ENCODE measurements around the gene SPI1. TPM values are rescaled to one million over a fixed set of nuclear protein-coding genes. Genes with fewer than 3 reads are reported as not detected.
"Not testable (repeated sequence)": the region's sequence is repeated elsewhere in the genome, so short reads cannot be mapped to it uniquely, and the experiment has no call there.

SPI1 gene
- total RNA-seq, 1 donor from 2014 or later = not detected

GRCh38 chr11:47318166-47318565 lies 60.2 kb downstream of the SPI1 start:
- no peaks in the 10 kb centered on the region for H3K27me3 Mint-ChIP-seq (ENCODE audit: low read depth)
- H3K27ac Mint-ChIP-seq (ENCODE audit: unreplicated experiment) = no peak overlapping the region
- no peak overlapping the region for H3K4me3 Mint-ChIP-seq
- TF ChIP-seq, protein P1, sequence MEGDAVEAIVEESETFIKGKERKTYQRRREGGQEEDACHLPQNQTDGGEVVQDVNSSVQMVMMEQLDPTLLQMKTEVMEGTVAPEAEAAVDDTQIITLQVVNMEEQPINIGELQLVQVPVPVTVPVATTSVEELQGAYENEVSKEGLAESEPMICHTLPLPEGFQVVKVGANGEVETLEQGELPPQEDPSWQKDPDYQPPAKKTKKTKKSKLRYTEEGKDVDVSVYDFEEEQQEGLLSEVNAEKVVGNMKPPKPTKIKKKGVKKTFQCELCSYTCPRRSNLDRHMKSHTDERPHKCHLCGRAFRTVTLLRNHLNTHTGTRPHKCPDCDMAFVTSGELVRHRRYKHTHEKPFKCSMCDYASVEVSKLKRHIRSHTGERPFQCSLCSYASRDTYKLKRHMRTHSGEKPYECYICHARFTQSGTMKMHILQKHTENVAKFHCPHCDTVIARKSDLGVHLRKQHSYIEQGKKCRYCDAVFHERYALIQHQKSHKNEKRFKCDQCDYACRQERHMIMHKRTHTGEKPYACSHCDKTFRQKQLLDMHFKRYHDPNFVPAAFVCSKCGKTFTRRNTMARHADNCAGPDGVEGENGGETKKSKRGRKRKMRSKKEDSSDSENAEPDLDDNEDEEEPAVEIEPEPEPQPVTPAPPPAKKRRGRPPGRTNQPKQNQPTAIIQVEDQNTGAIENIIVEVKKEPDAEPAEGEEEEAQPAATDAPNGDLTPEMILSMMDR (conservative IDR thresholded peaks at IDR 0.05) = no peak
- no peaks in the 10 kb centered on the region for H3K9me3 Mint-ChIP-seq
- DNase-seq (ENCODE audit: low read depth, low spot score) = no peak
- H3K36me3 Mint-ChIP-seq (ENCODE audit: low read depth) = peaks cover 8% of the 10 kb centered on the region
- no peaks in the 10 kb centered on the region for H3K4me1 Mint-ChIP-seq

DNA sequence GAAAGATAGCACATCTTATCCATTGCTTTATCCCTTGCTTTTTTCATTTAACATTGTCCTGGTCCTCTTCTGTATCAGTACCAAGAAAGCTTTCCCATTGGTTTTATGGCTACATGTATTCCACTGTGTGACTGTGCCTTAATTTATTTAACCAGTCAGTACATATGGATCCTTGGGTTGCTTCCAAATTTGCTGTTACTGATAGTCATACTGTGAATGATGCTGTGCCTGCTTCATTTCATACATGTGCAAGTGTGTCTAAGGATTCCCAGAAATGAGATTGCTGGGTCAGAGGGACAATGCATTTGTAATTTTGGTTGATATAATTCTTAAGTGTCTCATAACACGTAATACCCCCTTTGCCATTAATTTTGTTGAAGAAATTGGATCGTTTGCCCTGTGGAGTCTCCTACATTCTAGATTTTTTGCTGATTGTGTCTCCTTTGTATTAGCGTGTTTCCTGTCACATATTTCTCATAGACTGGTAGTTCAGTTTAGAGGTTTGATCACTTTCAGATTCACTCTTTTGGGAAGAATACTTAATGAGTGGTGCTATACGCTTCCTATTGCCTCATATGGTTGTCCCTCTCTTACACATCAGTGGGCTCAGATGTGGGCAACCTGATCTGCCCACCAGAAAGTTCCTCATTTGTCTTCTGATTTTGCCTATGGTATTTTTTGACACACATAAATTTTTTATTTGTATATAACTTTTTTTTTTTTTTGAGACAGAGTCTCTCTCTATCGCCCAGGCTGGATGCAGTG lies 61.1 kb downstream of the SPI1 start:
- TF ChIP-seq, protein P1 (conservative IDR thresholded peaks at IDR 0.05) = no peak
- Mint-ChIP-seq H3K4me1 (no peaks in the 10 kb centered on the region), H3K27me3 (ENCODE audit: low read depth) (no peaks in the 10 kb centered on the region), H3K27ac (ENCODE audit: unreplicated experiment) (no peak overlapping the region), H3K9me3 (no peaks in the 10 kb centered on the region), H3K36me3 (ENCODE audit: low read depth) (peaks cover 8% of the 10 kb centered on the region), H3K4me3 (no peak overlapping the region)
- DNase-seq (ENCODE audit: low read depth, low spot score) = no peak

GRCh38 chr11:47316501-47316900 lies 61.8 kb downstream of the SPI1 start:
- not testable (repeated sequence) for H3K4me3 Mint-ChIP-seq; H3K9me3 Mint-ChIP-seq; H3K36me3 Mint-ChIP-seq (ENCODE audit: low read depth); DNase-seq (ENCODE audit: low read depth, low spot score); H3K27ac Mint-ChIP-seq (ENCODE audit: unreplicated experiment); H3K4me1 Mint-ChIP-seq; H3K27me3 Mint-ChIP-seq (ENCODE audit: low read depth)

DNA sequence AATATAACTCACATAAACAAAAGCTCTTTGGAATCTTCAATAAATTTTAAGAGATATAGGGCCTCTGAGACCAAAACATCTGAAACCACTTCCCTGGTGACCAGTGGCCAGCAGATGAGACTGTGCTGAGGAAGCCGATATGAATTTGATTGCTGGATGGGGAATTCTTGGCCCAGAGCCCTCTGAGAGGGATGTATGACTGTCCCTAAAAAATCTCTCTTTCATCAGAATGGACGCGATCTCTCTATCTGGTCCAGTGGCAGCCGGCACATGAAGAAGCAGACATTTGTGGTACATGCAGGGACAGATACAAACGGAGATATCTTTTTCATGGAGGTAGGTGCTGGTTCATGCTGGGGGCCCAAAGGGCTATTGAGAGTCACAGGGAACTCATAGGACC lies 63.4 kb downstream of the SPI1 start:
- no peaks in the 10 kb centered on the region for H3K4me1 Mint-ChIP-seq
- TF ChIP-seq, protein P1 (conservative IDR thresholded peaks at IDR 0.05) = no peak
- no peaks in the 10 kb centered on the region for H3K9me3 Mint-ChIP-seq
- H3K36me3 Mint-ChIP-seq (ENCODE audit: low read depth) = peaks cover 8% of the 10 kb centered on the region
- no peak overlapping the region for H3K4me3 Mint-ChIP-seq
- H3K27ac Mint-ChIP-seq (ENCODE audit: unreplicated experiment) = no peak overlapping the region
- no peak for DNase-seq (ENCODE audit: low read depth, low spot score)
- no peaks in the 10 kb centered on the region for H3K27me3 Mint-ChIP-seq (ENCODE audit: low read depth)

GRCh38 chr11:47308050-47308823 lies 70.1 kb downstream of the SPI1 start:
- Mint-ChIP-seq H3K9me3 (peaks cover 3% of the 10 kb centered on the region), H3K27me3 (ENCODE audit: low read depth) (no peaks in the 10 kb centered on the region), H3K4me3 (no peak overlapping the region), H3K27ac (ENCODE audit: unreplicated experiment) (peak overlapping the region; percentile 39), H3K4me1 (peaks cover 7% of the 10 kb centered on the region), H3K36me3 (ENCODE audit: low read depth) (peaks cover 13% of the 10 kb centered on the region)
- TF ChIP-seq, protein P1 (conservative IDR thresholded peaks at IDR 0.05) = no peak
- no peak for DNase-seq (ENCODE audit: low read depth, low spot score)

DNA sequence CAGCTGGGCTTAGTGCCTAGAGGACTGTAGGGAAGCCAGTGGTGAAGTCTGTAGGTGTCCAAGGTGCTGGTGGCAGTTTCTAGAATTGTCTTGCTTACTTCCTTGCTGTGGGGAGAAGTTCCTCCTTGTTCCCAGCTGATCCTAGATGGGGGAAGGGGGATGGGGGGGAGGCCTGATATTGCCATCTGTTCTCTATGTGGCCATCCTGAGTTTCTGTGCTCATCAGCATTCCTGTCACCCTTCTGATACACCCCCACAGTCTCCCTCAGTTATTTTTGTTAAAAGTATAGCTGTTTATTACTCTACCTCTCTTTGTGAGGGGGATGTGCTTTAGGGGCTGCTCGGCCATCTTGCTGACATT lies 71.9 kb downstream of the SPI1 start:
- peaks cover 7% of the 10 kb centered on the region for H3K4me1 Mint-ChIP-seq
- H3K27ac Mint-ChIP-seq (ENCODE audit: unreplicated experiment) = peak overlapping the region; percentile 50
- peaks cover 8% of the 10 kb centered on the region for H3K9me3 Mint-ChIP-seq
- TF ChIP-seq, protein P1 (conservative IDR thresholded peaks at IDR 0.05) = no peak
- no peak overlapping the region for H3K4me3 Mint-ChIP-seq
- H3K27me3 Mint-ChIP-seq (ENCODE audit: low read depth) = no peaks in the 10 kb centered on the region
- peaks cover 27% of the 10 kb centered on the region for H3K36me3 Mint-ChIP-seq (ENCODE audit: low read depth)
- DNase-seq (ENCODE audit: low read depth, low spot score) = no peak
